Neural cell (in vitro differentiated cells): ENCODE measurements around the gene CH25H. TPM values are rescaled to one million over a fixed set of nuclear protein-coding genes. Genes with fewer than 3 reads are reported as not detected.

Experiments
- H2AFZ ChIP-seq: fragments of 200-600, 300-800 bp; sonication (generic), shearing (Covaris generic); 2 replicates; pipeline ENCODE4 v1.6.0; 2014; ENCODE audit warnings: low read depth, mild to moderate bottlenecking, antibody characterized with exemption, low read length, moderate library complexity
- H3F3A ChIP-seq: fragments of 200-600 bp; shearing (Covaris generic); 2 replicates; pipeline ENCODE4 v1.6.1; 2016; ENCODE audit warnings: mild to moderate bottlenecking, moderate library complexity, mixed read lengths, antibody characterized with exemption, low read length; ENCODE audit not compliant: insufficient read depth, poor library complexity, severe bottlenecking
- H3K27ac ChIP-seq: fragments of 200-600, 300-800 bp; sonication (generic), shearing (Covaris generic); 2 replicates; pipeline ENCODE4 v1.5.1; 2014; ENCODE audit warnings: mild to moderate bottlenecking, low read length, moderate library complexity
- H3K27me3 ChIP-seq: fragments of 300-800, 200-600 bp; sonication (generic), shearing (Covaris generic); 2 replicates; pipeline ENCODE4 v1.6.0; 2014; ENCODE audit warnings: mild to moderate bottlenecking, low read depth, low read length, moderate library complexity; ENCODE audit not compliant: insufficient read depth
- H3K36me3 ChIP-seq: fragments of 300-800, 200-600 bp; sonication (generic), shearing (Covaris generic); 2 replicates; pipeline ENCODE4 v1.5.1; 2014; ENCODE audit warnings: mild to moderate bottlenecking, antibody characterized with exemption, low read length, moderate library complexity; ENCODE audit not compliant: insufficient read depth
- H3K4me2 ChIP-seq: fragments of 300-800, 200-600 bp; sonication (generic), shearing (Covaris generic); 2 replicates; pipeline ENCODE4 v1.6.0; 2014; ENCODE audit warnings: mild to moderate bottlenecking, low read length
- H3K4me3 ChIP-seq: fragments of 300-800, 200-600 bp; sonication (generic), shearing (Covaris generic); 2 replicates; pipeline ENCODE4 v1.5.1; 2014; ENCODE audit warnings: mild to moderate bottlenecking, low read length, moderate library complexity
- H3K79me2 ChIP-seq: fragments of 200-600 bp; shearing (Covaris generic); replicated peaks from 2 replicates; pipeline ENCODE4 v1.6.0; 2014; ENCODE audit warnings: mild to moderate bottlenecking, low read length, moderate library complexity; ENCODE audit not compliant: insufficient read depth
- H3K9ac ChIP-seq: fragments of 300-800, 200-600 bp; sonication (generic), shearing (Covaris generic); 2 replicates; pipeline ENCODE4 v1.6.1; 2016; ENCODE audit warnings: mild to moderate bottlenecking, low read length, mixed read lengths
- H3K9me2 ChIP-seq: fragments of 200-600 bp; shearing (Covaris generic); 2 replicates; pipeline ENCODE4 v1.6.1; 2016; ENCODE audit warnings: mild to moderate bottlenecking, low read length, mixed read lengths; ENCODE audit not compliant: insufficient read depth
- H3K9me3 ChIP-seq: fragments of 200-600, 300-800 bp; sonication (generic), shearing (Covaris generic); 2 replicates; pipeline ENCODE4 v1.6.1; 2016; ENCODE audit warnings: mild to moderate bottlenecking, mixed run types, low read length, moderate library complexity, mixed read lengths
- H4K20me1 ChIP-seq: fragments of 200-600 bp; shearing (Covaris generic); 2 replicates; pipeline ENCODE4 v1.6.1; 2016; ENCODE audit warnings: mild to moderate bottlenecking, mixed run types; ENCODE audit not compliant: insufficient read depth
- CTCF ChIP-seq: fragments of 450-650 bp; IDR thresholded peaks from 2 replicates; pipeline ENCODE4 v1.5.1; 2014; ENCODE audit warnings: antibody characterized with exemption, mild to moderate bottlenecking, moderate library complexity; ENCODE audit not compliant: poor library complexity, severe bottlenecking
- EP300 ChIP-seq: fragments of 450-650 bp; conservative IDR thresholded peaks from 2 replicates; pipeline ENCODE4 v1.6.1; 2014; ENCODE audit warnings: antibody characterized with exemption, mild to moderate bottlenecking, moderate library complexity; ENCODE audit not compliant: poor library complexity, severe bottlenecking
- EZH2 ChIP-seq: fragments of 200-600, 300-800 bp; shearing (Covaris generic), sonication (generic); IDR thresholded peaks from 2 replicates; pipeline ENCODE4 v1.6.1; 2014; ENCODE audit warnings: antibody characterized with exemption, low read length, borderline replicate concordance, mild to moderate bottlenecking; ENCODE audit not compliant: insufficient read depth, poor library complexity, severe bottlenecking
- MXI1 ChIP-seq: fragments of 450-650 bp; conservative IDR thresholded peaks from 2 replicates; pipeline ENCODE4 v1.6.1; 2014; ENCODE audit warnings: antibody characterized with exemption, mild to moderate bottlenecking; ENCODE audit not compliant: poor library complexity, severe bottlenecking
- POLR2AphosphoS5 ChIP-seq: IDR thresholded peaks from 2 replicates; pipeline ENCODE4 v1.6.1; 2012
- RAD21 ChIP-seq: fragments of 450-650 bp; conservative IDR thresholded peaks from 2 replicates; pipeline ENCODE4 v1.6.1; 2014; ENCODE audit warnings: antibody characterized with exemption, mild to moderate bottlenecking, moderate library complexity
- SMC3 ChIP-seq: fragments of 450-650 bp; conservative IDR thresholded peaks from 2 replicates; pipeline ENCODE4 v1.6.1; 2014; ENCODE audit warnings: antibody characterized with exemption, mild to moderate bottlenecking, moderate library complexity; ENCODE audit not compliant: poor library complexity
- TAF1 ChIP-seq: IDR thresholded peaks from 2 replicates; pipeline ENCODE4 v1.6.1; 2012; ENCODE audit warnings: low read depth
- polyA plus RNA-seq: library from polyadenylated mRNA; depleted of rRNA; stranded (reverse); fragments of >200 nt; gene quantifications from 2 replicates; pipeline ENCODE4 v1.2.3, GENCODE V29; 2014
- TF ChIP-seq, protein P1 (sequence below): IDR thresholded peaks from 2 replicates; pipeline ENCODE4 v1.6.1; 2012; ENCODE audit warnings: borderline replicate concordance

The CH25H gene
- polyA plus RNA-seq, 1 donor from 2014 or later = 0.22 TPM

DNA sequence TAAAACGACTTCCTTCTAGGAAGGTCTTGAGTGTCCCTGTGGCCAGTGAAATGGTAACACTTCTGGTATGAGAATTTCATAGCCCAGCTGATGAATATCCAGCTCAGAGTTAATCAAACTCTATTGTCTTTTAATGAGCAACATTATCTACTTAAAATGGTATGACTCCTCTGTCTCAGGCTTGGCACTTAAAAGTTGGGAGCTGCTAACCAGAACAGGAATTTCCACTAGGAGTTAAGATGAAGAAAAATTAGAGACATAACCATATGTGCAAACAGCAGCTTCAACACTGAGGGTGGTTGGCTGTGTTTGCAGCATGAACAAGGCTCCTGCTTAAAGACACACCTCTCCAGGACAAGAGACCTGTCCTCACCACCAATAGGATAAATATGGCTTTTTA lies 46.8 kb downstream of the CH25H start:
- Histone ChIP-seq H3K27ac (no peak overlapping the region), H3F3A (no peaks in the 10 kb centered on the region), H3K9ac (no peak overlapping the region), H3K4me3 (no peak overlapping the region), H3K27me3 (no peaks in the 10 kb centered on the region), H3K79me2 (no peaks in the 10 kb centered on the region), H2AFZ (no peak overlapping the region), H3K4me2 (no peak overlapping the region), H3K9me3 (no peaks in the 10 kb centered on the region), H4K20me1 (no peaks in the 10 kb centered on the region), H3K36me3 (no peaks in the 10 kb centered on the region), H3K9me2 (no peaks in the 10 kb centered on the region)
- no peak for TF ChIP-seq RAD21
- TF ChIP-seq SMC3 = no peak
- TF ChIP-seq EP300 = no peak
- no peak for TF ChIP-seq TAF1
- no peak for TF ChIP-seq MXI1
- TF ChIP-seq CTCF = no peak
- TF ChIP-seq POLR2AphosphoS5 = no peak
- no peak for TF ChIP-seq EZH2
- TF ChIP-seq, protein P1, sequence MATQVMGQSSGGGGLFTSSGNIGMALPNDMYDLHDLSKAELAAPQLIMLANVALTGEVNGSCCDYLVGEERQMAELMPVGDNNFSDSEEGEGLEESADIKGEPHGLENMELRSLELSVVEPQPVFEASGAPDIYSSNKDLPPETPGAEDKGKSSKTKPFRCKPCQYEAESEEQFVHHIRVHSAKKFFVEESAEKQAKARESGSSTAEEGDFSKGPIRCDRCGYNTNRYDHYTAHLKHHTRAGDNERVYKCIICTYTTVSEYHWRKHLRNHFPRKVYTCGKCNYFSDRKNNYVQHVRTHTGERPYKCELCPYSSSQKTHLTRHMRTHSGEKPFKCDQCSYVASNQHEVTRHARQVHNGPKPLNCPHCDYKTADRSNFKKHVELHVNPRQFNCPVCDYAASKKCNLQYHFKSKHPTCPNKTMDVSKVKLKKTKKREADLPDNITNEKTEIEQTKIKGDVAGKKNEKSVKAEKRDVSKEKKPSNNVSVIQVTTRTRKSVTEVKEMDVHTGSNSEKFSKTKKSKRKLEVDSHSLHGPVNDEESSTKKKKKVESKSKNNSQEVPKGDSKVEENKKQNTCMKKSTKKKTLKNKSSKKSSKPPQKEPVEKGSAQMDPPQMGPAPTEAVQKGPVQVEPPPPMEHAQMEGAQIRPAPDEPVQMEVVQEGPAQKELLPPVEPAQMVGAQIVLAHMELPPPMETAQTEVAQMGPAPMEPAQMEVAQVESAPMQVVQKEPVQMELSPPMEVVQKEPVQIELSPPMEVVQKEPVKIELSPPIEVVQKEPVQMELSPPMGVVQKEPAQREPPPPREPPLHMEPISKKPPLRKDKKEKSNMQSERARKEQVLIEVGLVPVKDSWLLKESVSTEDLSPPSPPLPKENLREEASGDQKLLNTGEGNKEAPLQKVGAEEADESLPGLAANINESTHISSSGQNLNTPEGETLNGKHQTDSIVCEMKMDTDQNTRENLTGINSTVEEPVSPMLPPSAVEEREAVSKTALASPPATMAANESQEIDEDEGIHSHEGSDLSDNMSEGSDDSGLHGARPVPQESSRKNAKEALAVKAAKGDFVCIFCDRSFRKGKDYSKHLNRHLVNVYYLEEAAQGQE = no peak

DNA sequence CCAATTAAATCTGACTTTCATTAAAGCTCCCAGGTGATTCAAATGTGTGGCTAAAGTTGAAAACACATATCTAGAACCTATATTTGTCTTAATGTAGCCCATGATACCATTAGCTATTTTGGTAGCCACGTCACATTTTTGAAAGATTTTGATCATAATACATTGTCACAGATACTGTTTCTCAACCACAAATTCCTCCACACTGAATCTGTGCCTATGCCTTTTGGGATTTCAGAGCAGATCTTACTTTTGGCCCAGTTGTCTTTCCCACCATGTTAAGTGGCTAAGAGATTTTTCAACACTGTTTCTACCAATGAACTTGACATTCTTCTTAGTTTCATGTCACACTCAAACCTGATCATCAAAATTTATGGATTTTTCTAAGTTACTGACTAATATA lies 47.4 kb downstream of the CH25H start:
- H3K27me3 ChIP-seq = no peaks in the 10 kb centered on the region
- H3K9me2 ChIP-seq = no peaks in the 10 kb centered on the region
- H3K27ac ChIP-seq = no peak overlapping the region
- H4K20me1 ChIP-seq = no peaks in the 10 kb centered on the region
- no peak overlapping the region for H3K4me3 ChIP-seq
- H3F3A ChIP-seq = no peaks in the 10 kb centered on the region
- H2AFZ ChIP-seq = no peak overlapping the region
- no peaks in the 10 kb centered on the region for H3K79me2 ChIP-seq
- H3K9ac ChIP-seq = no peak overlapping the region
- H3K4me2 ChIP-seq = no peak overlapping the region
- no peaks in the 10 kb centered on the region for H3K9me3 ChIP-seq
- no peak for TF ChIP-seq EP300
- no peak for TF ChIP-seq TAF1
- no peak for TF ChIP-seq POLR2AphosphoS5
- no peak for TF ChIP-seq CTCF
- TF ChIP-seq, protein P1 = no peak
- no peak for TF ChIP-seq RAD21
- TF ChIP-seq MXI1 = no peak
- no peak for TF ChIP-seq SMC3
- TF ChIP-seq EZH2 = no peak
- H3K36me3 ChIP-seq = no peaks in the 10 kb centered on the region
